ENCODE data around the gene PRR9.

- TF ChIP-seq ARNTL (CRISPR knock-in tag; IDR thresholded peaks at IDR 0.05; ENCODE audit: borderline replicate concordance, low read depth) (no peak), GLIS3 (CRISPR knock-in tag; IDR thresholded peaks at IDR 0.05) (no peak), RARB (CRISPR knock-in tag; IDR thresholded peaks at IDR 0.05) (no peak), ZFP30 (CRISPR knock-in tag; IDR thresholded peaks at IDR 0.05) (no peak), CSRNP3 (CRISPR knock-in tag; IDR thresholded peaks at IDR 0.05) (no peak), PATZ1 (CRISPR knock-in tag; IDR thresholded peaks at IDR 0.05; ENCODE audit: borderline replicate concordance) (no peak), CSDC2 (CRISPR knock-in tag; IDR thresholded peaks at IDR 0.05) (no peak)
Measured at GRCh38 chr1:153203130-153203529, 14.3 kb upstream of the PRR9 start, which contains the start of gene LELP1.
